GM12878 (cell line): Measurements from ENCODE around the gene NPLOC4. TPM values are rescaled to one million over a fixed set of nuclear protein-coding genes. Genes with fewer than 3 reads are reported as not detected.

ENCODE experiments used
- ATAC-seq: fragments of 200-7000 bp; cut with Tn5 transposase; 3 replicates; pipeline ENCODE4 v1.9.1; 2020; ENCODE audit warnings: mild to moderate bottlenecking, moderate library complexity
- BruUV-seq: library from RNA; stranded (reverse); fragments of 400-500 nt; replicated peaks from 2 replicates; lab custom pipeline; 2021; lab: Mats Ljungman, UMichigan
- CTCF ChIA-PET: fragments of 300-600 bp; sonication (Branson Sonifier 250); formaldehyde crosslinking; extraction: SDS; loops from one replicate; lab custom pipeline; 2021; ENCODE audit warnings: inconsistent platforms; lab: Yijun Ruan, JAX
- POLR2A ChIA-PET: fragments of 350-600 bp; formaldehyde crosslinking; extraction: SDS; loops from one replicate; lab custom pipeline; 2021; ENCODE audit warnings: inconsistent platforms; lab: Charles Lee
- RAD21 ChIA-PET: fragments of 300-600 bp; sonication (Branson Sonifier 250); formaldehyde crosslinking; loops from one replicate; lab custom pipeline; 2023; ENCODE audit warnings: antibody characterized with exemption; ENCODE audit not compliant: unreplicated experiment; lab: Charles Lee
- SMC1A ChIA-PET: fragments of 300-600 bp; sonication (Branson Sonifier 250); formaldehyde crosslinking; loops from one replicate; lab custom pipeline; 2023; ENCODE audit not compliant: unreplicated experiment, uncharacterized antibody; lab: Charles Lee
- DNase-seq: peaks from one replicate; pipeline ENCODE4 v3.0.0-alpha.2; 2011; ENCODE audit warnings: low read depth, low spot score
- FAIRE-seq: peaks from 3 replicates; lab custom pipeline; 2011; peaks lifted over from hg19 to GRCh38; lab: Jason Lieb, UNC
- H2AFZ ChIP-seq: 2 replicates; pipeline ENCODE4 v1.6.0; 2011; ENCODE audit warnings: low read depth, low read length, control low read depth; ENCODE audit not compliant: control insufficient read depth
- H3K27ac ChIP-seq: 2 replicates; pipeline ENCODE4 v1.5.1; 2011; ENCODE audit warnings: control low read depth; ENCODE audit not compliant: control insufficient read depth, insufficient read depth
- H3K27me3 ChIP-seq, 2 experiments: replicated peaks in 1 of 2; 2 replicates each; pipeline versions ENCODE4 v1.6.0 to v1.6.1; 2011; ENCODE audit warnings: low read length in 1 of 2; ENCODE audit not compliant: control insufficient read depth in 2 of 2, insufficient read depth in 2 of 2
- H3K36me3 ChIP-seq, 2 experiments: 2 replicates each; pipeline ENCODE4 v1.5.1; 2011; ENCODE audit warnings: low read length in 1 of 2; ENCODE audit not compliant: control insufficient read depth in 2 of 2, insufficient read depth in 2 of 2
- H3K4me1 ChIP-seq: 2 replicates; pipeline ENCODE4 v1.6.1; 2011; ENCODE audit warnings: mild to moderate bottlenecking, low read length, moderate library complexity, mixed read lengths; ENCODE audit not compliant: control insufficient read depth, insufficient read depth
- H3K4me2 ChIP-seq: 2 replicates; pipeline ENCODE4 v1.6.0; 2011; ENCODE audit warnings: control low read depth; ENCODE audit not compliant: control insufficient read depth, insufficient read depth
- H3K4me3 ChIP-seq: fragments of 200-600 bp; sonication (generic); 2 replicates; pipeline ENCODE4 v1.5.1; 2016
- H3K79me2 ChIP-seq: 2 replicates; pipeline ENCODE4 v1.6.0; 2011; ENCODE audit warnings: low read length; ENCODE audit not compliant: control insufficient read depth, insufficient read depth
- H3K9ac ChIP-seq: 2 replicates; pipeline ENCODE4 v1.8.0; 2011; ENCODE audit warnings: low read length, control low read depth, mixed read lengths; ENCODE audit not compliant: control insufficient read depth, insufficient read depth
- H3K9me3 ChIP-seq: replicated peaks from 3 replicates; pipeline ENCODE4 v1.5.1; 2011; ENCODE audit warnings: mild to moderate bottlenecking, low read length; ENCODE audit not compliant: control insufficient read depth, insufficient read depth
- H4K20me1 ChIP-seq: 2 replicates; pipeline ENCODE4 v1.6.0; 2011; ENCODE audit not compliant: control insufficient read depth, insufficient read depth
- CEBPB ChIP-seq, 2 experiments: fragments of 150-350 bp in 1 of 2; IDR thresholded peaks; 2 replicates each; pipeline ENCODE4 v1.6.1; 2012 to 2014; ENCODE audit warnings: low read depth in 2 of 2, low read length in 2 of 2, borderline replicate concordance in 1 of 2, inconsistent platforms in 1 of 2
- CHD4 ChIP-seq: fragments of 200-600 bp; sonication (generic); IDR thresholded peaks from 2 replicates; pipeline ENCODE4 v1.6.1; 2016; ENCODE audit warnings: mild to moderate bottlenecking
- EP300 ChIP-seq, 2 experiments: fragments of 150-350 bp in 1 of 2; IDR thresholded peaks; 2 replicates each; pipeline ENCODE4 v1.6.1; 2011 to 2012; ENCODE audit warnings: low read depth in 2 of 2, low read length in 2 of 2, borderline replicate concordance in 1 of 2, improper control_type of control experiment in 1 of 2, inconsistent platforms in 1 of 2; ENCODE audit not compliant: control insufficient read depth in 1 of 2
- GATAD2B ChIP-seq: fragments of 450-650 bp; conservative IDR thresholded peaks from 2 replicates; pipeline ENCODE4 v1.6.1; 2017; ENCODE audit warnings: low read depth, mild to moderate bottlenecking, moderate library complexity
- KDM1A ChIP-seq: fragments of 200-600 bp; sonication (generic); IDR thresholded peaks from 2 replicates; pipeline ENCODE4 v1.6.1; 2016; ENCODE audit warnings: borderline replicate concordance
- MXI1 ChIP-seq: fragments of 150-350 bp; IDR thresholded peaks from 2 replicates; pipeline ENCODE4 v1.6.1; 2011; ENCODE audit warnings: low read depth, mild to moderate bottlenecking, inconsistent platforms, low read length, improper control_type of control experiment
- NBN ChIP-seq: fragments of 450-650 bp; IDR thresholded peaks from 2 replicates; pipeline ENCODE4 v1.6.1; 2016
- NFIC ChIP-seq: IDR thresholded peaks from 2 replicates; pipeline ENCODE4 v1.6.1; 2012; ENCODE audit warnings: low read depth, mild to moderate bottlenecking, inconsistent platforms, low read length, moderate library complexity
- NRF1 ChIP-seq: conservative IDR thresholded peaks from 2 replicates; pipeline ENCODE4 v1.6.1; 2011; ENCODE audit warnings: mild to moderate bottlenecking, low read depth, low read length, improper control_type of control experiment
- PAX5 ChIP-seq: IDR thresholded peaks from 2 replicates; pipeline ENCODE4 v1.6.1; 2011; ENCODE audit warnings: low read depth, low read length, borderline replicate concordance
- PML ChIP-seq: IDR thresholded peaks from 2 replicates; pipeline ENCODE4 v1.6.1; 2012; ENCODE audit warnings: low read length, inconsistent platforms
- RAD51 ChIP-seq: fragments of 450-650 bp; IDR thresholded peaks from 2 replicates; pipeline ENCODE4 v1.6.1; 2016; ENCODE audit warnings: moderate library complexity, mild to moderate bottlenecking, inconsistent platforms
- ZNF207 ChIP-seq: fragments of 450-650 bp; IDR thresholded peaks from 2 replicates; pipeline ENCODE4 v1.6.1; 2014; ENCODE audit warnings: antibody characterized with exemption, mild to moderate bottlenecking, borderline replicate concordance
- WGBS: methylation state at CpG from one replicate; pipeline ENCODE4 v1.1.6; 2016; ENCODE audit warnings: low lambda C conversion rate; ENCODE audit not compliant: insufficient replicate concordance, insufficient coverage; ENCODE audit errors: missing lambda C conversion rate; 5-methylcytosine and 5-hydroxymethylcytosine counted together
- in situ Hi-C: fragments of 300-500 bp; cut with MboI; formaldehyde crosslinking; loops from 9 replicates; pipeline ENCODE4 v1.14.3; 2018; ENCODE audit warnings: mixed read lengths
- intact Hi-C: fragments of 100-400 bp; cut with micrococcal nuclease; formaldehyde crosslinking; loops from one replicate; pipeline ENCODE4 v1.14.2; 2022; ENCODE audit not compliant: unreplicated experiment
- polyA plus RNA-seq, 11 experiments: library from polyadenylated mRNA; depleted of rRNA in 4 of 11; unstranded in 6 of 11; stranded (reverse) in 5 of 11; fragments of >200 nt; fragmentation: Nextera tagmentation in 4 of 11; fragmentation: Illumina TruSeq in 1 of 11; extraction: Ambion mirVana in 4 of 11; extraction: Trizol in 1 of 11; gene quantifications; 1 replicate in 1 of 11; 2 replicates in 10 of 11; pipeline versions ENCODE4 v1.2.1 to v1.2.3, GENCODE V29; 2011 to 2016; ENCODE audit warnings: inconsistent platforms in 2 of 11, missing spikeins in 2 of 11, low read depth in 1 of 11
- total RNA-seq, 4 experiments: library from RNA; depleted of rRNA in 3 of 4; stranded (reverse); fragments of >200 nt in 3 of 4; fragmentation: Illumina TruSeq in 1 of 4; extraction: Trizol in 1 of 4; gene quantifications; 2 replicates each; pipeline versions ENCODE4 v1.2.1 to v1.2.3, GENCODE V29; 2013 to 2021
- TF ChIP-seq, protein P1 (sequence below): IDR thresholded peaks from 2 replicates; pipeline ENCODE4 v1.6.1; 2011; ENCODE audit warnings: low read depth, low read length, improper control_type of control experiment, borderline replicate concordance
- TF ChIP-seq, protein P2 (sequence below): fragments of 450-650 bp; formaldehyde crosslinking; IDR thresholded peaks from 2 replicates; pipeline ENCODE4 v1.5.0; 2022; ENCODE audit warnings: mild to moderate bottlenecking, missing genetic modification characterization
- TF ChIP-seq, protein P3 (sequence below): fragments of 450-650 bp; IDR thresholded peaks from 2 replicates; pipeline ENCODE4 v1.6.1; 2017; ENCODE audit warnings: mild to moderate bottlenecking, low read depth, inconsistent platforms; ENCODE audit not compliant: poor library complexity, severe bottlenecking
- TF ChIP-seq, protein P4 (sequence below): IDR thresholded peaks from 2 replicates; pipeline ENCODE4 v1.6.1; 2012; ENCODE audit warnings: low read depth, low read length, improper control_type of control experiment

Gene NPLOC4
- total and polyA plus RNA-seq, 10 of the 15 experiments (the other 5 are each of a cell fraction or from before 2014, with no cell fraction given), result 1.5 to 83.7 (median 45.8) TPM

DNA sequence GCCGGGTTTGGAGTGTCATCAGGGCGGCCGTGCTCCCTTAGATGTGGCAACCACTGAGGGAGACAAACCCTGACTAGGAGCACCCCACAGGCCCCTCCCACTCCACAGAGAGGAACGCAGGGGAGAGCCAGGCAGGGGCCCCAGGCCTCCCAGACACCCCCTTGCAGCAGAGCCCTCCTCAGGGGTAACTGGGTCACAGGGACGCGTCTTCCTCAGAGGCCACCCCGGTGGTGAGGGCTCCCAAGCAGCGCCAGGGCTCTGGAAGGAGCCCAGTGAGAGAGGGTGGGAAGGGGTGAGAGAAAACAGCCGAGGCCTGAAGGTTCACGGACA, 97.4 kb downstream of the NPLOC4 start:
- Histone ChIP-seq H3K9ac (no peak overlapping the region), H3K36me3 (peaks cover 3 to 9% of the 10 kb centered on the region in 2 experiments; a peak in 3 of 4 replicates), H4K20me1 (no peaks in the 10 kb centered on the region), H2AFZ (no peak overlapping the region), H3K79me2 (no peaks in the 10 kb centered on the region), H3K4me3 (no peak overlapping the region), H3K27me3 (no peaks in the 10 kb centered on the region; a peak in 2 of 4 replicates), H3K27ac (no peak overlapping the region), H3K9me3 (no peaks in the 10 kb centered on the region), H3K4me2 (no peak overlapping the region), H3K4me1 (no peaks in the 10 kb centered on the region)
- POLR2A ChIA-PET, result no interaction called here
- BruUV-seq, result no TSS peak
- RAD21 ChIA-PET, result no interaction called here
- SMC1A ChIA-PET, result no interaction called here
- in situ Hi-C loops, result no loop called here
- ATAC-seq, result no peak
- FAIRE-seq, result no peak
- TF ChIP-seq RAD51 (no peak), PAX5 (no peak), NBN (no peak), KDM1A (no peak), CHD4 (no peak), EP300 (IDR thresholded peaks at IDR 0.05; ENCODE audit: borderline replicate concordance in 1 of 2, control insufficient read depth in 1 of 2, low read depth in 2 of 2, low read length in 2 of 2) (no peak), NFIC (no peak), MXI1 (no peak), CEBPB (IDR thresholded peaks at IDR 0.05; ENCODE audit: borderline replicate concordance in 1 of 2, low read depth in 2 of 2, low read length in 2 of 2) (no peak), GATAD2B (no peak), ZNF207 (no peak), NRF1 (no peak), PML (no peak)
- TF ChIP-seq, protein P1, sequence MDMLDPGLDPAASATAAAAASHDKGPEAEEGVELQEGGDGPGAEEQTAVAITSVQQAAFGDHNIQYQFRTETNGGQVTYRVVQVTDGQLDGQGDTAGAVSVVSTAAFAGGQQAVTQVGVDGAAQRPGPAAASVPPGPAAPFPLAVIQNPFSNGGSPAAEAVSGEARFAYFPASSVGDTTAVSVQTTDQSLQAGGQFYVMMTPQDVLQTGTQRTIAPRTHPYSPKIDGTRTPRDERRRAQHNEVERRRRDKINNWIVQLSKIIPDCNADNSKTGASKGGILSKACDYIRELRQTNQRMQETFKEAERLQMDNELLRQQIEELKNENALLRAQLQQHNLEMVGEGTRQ, result no peak
- TF ChIP-seq, protein P2, sequence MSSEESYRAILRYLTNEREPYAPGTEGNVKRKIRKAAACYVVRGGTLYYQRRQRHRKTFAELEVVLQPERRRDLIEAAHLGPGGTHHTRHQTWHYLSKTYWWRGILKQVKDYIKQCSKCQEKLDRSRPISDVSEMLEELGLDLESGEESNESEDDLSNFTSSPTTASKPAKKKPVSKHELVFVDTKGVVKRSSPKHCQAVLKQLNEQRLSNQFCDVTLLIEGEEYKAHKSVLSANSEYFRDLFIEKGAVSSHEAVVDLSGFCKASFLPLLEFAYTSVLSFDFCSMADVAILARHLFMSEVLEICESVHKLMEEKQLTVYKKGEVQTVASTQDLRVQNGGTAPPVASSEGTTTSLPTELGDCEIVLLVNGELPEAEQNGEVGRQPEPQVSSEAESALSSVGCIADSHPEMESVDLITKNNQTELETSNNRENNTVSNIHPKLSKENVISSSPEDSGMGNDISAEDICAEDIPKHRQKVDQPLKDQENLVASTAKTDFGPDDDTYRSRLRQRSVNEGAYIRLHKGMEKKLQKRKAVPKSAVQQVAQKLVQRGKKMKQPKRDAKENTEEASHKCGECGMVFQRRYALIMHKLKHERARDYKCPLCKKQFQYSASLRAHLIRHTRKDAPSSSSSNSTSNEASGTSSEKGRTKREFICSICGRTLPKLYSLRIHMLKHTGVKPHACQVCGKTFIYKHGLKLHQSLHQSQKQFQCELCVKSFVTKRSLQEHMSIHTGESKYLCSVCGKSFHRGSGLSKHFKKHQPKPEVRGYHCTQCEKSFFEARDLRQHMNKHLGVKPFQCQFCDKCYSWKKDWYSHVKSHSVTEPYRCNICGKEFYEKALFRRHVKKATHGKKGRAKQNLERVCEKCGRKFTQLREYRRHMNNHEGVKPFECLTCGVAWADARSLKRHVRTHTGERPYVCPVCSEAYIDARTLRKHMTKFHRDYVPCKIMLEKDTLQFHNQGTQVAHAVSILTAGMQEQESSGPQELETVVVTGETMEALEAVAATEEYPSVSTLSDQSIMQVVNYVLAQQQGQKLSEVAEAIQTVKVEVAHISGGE, result no peak
- TF ChIP-seq, protein P3, sequence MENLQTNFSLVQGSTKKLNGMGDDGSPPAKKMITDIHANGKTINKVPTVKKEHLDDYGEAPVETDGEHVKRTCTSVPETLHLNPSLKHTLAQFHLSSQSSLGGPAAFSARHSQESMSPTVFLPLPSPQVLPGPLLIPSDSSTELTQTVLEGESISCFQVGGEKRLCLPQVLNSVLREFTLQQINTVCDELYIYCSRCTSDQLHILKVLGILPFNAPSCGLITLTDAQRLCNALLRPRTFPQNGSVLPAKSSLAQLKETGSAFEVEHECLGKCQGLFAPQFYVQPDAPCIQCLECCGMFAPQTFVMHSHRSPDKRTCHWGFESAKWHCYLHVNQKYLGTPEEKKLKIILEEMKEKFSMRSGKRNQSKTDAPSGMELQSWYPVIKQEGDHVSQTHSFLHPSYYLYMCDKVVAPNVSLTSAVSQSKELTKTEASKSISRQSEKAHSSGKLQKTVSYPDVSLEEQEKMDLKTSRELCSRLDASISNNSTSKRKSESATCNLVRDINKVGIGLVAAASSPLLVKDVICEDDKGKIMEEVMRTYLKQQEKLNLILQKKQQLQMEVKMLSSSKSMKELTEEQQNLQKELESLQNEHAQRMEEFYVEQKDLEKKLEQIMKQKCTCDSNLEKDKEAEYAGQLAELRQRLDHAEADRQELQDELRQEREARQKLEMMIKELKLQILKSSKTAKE, result no peak
- TF ChIP-seq, protein P4, sequence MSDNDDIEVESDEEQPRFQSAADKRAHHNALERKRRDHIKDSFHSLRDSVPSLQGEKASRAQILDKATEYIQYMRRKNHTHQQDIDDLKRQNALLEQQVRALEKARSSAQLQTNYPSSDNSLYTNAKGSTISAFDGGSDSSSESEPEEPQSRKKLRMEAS, result no peak
- CTCF ChIA-PET, result no interaction called here
- no peak for DNase-seq
- 78% methylated on average over 10 of the region's 10 CpGs for WGBS
- intact Hi-C loops, result no loop called here
